ENCODE measurements around the gene LCN2. TPM values are rescaled to one million over a fixed set of nuclear protein-coding genes. Genes with fewer than 3 reads are reported as not detected.

Gene LCN2
- total RNA-seq, 2 experiments from 2014 or later: not detected

DNA sequence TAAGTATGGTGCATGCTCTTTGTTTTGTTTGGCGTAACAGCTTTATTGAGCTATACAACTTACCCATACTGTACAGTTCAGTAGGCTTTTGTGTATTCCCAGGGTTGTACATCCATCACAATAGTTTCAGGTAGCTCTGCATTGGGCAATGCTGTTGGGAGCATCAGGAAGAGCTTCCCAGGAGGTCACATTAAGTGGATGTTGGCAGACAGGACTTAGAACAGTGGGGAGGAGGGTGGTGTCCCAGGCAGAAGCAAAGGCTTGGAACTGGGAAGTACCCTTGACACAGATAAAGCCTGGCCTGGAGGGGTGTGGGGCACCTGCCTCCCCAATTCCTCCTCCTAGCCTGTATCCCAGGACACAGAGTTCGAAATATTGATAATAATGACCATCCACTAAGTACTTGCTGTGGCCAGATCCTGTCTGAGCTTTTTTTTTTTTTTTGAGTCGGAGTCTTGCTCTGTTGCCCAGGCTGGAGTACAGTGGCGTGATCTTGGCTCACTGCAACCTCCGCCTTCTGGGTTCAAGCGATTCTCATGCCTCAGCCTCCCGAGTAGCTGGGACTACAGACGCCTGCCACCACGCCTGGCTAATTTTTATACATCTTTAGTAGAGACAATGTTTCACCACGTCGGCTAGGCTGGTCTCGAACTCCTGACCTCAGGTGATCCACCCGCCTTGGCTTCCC lies 12.1 kb downstream of the LCN2 start:
- H3K27ac Mint-ChIP-seq: peak overlapping the region; percentile 80
- H3K9me3 Mint-ChIP-seq: no peaks in the 10 kb centered on the region
- peaks cover 17% of the 10 kb centered on the region for H3K36me3 Mint-ChIP-seq
- peaks cover 22% of the 10 kb centered on the region for H3K4me1 Mint-ChIP-seq
- no peak for DNase-seq
- H3K4me3 Mint-ChIP-seq: peak overlapping the region; percentile 83
- H3K27me3 Mint-ChIP-seq: no peaks in the 10 kb centered on the region

DNA sequence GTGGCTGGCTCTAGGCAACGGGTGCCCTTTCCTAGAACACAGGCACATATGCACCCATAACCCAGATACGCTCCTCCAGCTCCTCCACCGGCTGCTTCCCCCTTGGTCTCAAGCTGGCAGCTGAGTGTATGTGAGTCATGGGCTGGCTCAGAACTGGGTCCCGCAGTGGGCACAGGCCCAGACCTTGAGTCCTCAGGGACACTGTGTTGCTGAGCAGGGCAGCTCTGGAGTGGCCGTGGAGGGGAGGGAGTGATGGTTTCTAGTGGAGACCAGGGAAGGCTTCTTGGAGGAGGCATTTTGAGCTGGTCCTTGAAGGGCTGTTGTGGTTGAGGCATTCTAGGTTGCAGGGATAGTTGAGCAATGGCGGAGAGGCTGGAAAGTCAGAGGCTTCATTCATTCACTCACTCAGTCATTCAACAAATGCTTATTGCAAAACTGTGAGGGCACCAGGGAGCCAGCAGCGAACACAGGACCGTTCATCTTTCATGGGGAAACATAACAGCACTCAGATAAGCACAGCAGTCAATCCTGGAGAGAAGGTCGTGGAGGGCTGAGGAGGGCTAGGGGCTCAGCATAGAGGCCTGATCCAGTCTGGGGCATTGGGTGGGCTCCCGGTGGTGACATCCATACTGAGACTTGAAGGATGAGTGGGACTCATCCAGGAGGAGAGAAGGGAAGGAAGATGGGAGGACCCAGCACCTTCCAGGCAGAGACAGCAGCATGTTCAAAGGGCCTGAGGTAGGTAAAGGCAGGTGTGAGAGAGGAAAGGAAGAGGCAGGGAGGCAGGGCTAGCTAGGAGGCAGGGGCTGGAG lies 13.2 kb downstream of the LCN2 start:
- no peaks in the 10 kb centered on the region for H3K9me3 Mint-ChIP-seq
- peaks cover 17% of the 10 kb centered on the region for H3K36me3 Mint-ChIP-seq
- H3K4me1 Mint-ChIP-seq: peaks cover 22% of the 10 kb centered on the region
- no peak overlapping the region for H3K27ac Mint-ChIP-seq
- no peak for DNase-seq
- H3K4me3 Mint-ChIP-seq: peak overlapping the region; percentile 9
- no peaks in the 10 kb centered on the region for H3K27me3 Mint-ChIP-seq

DNA sequence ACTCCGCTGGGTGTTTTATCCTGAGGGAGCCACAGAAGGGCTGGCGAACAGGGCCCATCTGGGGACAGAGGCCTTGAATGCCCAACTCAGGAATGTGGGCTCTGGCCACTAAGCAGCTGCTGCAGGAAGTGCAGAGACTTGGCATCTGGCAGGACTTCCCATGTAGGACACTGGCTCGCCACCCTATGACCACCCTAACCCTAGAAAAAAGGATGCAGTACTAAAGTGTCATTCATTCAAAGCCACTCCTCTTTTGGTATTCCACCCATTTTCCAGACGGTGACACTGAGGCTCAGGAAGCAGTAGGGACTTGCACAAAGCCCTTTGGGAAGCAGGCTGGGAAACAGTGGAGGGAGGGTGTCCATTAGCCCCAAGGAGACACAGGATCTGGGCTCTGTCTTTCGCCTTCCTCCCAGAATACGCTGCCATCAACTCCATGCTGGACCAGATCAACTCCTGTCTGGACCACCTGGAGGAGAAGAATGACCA lies 13.8 kb downstream of the LCN2 start:
- Mint-ChIP-seq H3K9me3 (no peaks in the 10 kb centered on the region), H3K36me3 (peaks cover 17% of the 10 kb centered on the region), H3K4me1 (peaks cover 22% of the 10 kb centered on the region), H3K4me3 (no peak overlapping the region), H3K27ac (no peak overlapping the region), H3K27me3 (no peaks in the 10 kb centered on the region)
- DNase-seq: no peak

DNA sequence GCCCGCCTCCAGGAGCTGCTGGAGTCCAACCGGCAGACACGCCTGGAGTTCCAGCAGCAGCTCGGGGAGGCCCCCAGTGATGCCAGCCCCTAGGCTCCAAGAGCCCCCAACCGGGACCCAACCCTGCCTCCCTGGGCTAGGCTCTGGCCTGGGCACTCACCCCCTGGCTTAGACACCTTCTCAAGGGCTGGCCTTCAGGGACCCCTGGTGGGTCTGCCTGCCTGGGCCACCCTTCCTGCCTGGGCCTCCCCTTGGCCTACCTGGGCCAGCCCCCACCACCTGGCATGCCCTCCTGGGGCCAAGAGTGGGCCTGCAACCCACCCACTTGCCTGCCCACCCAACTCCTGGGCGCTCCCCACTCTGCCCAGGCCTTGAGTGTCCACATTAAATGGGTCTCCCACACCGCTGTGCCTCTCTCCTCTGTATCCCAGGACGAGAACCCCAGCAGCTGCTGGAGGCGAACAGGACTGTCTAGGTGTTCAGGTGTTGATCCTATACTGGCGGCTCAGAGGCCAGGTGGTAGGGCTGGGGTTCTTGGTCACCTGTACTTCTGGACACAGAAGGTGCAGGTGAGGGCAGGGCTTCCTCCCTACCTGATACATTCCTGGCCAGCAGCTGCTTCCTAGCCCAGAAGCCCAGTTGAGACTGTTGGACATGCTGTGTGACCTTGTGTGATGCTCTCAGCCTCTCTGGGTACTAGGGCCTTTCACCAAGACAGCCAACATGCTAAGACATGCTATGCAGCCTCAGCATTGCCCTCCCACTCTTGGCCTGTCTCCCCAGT lies 14.5 kb downstream of the LCN2 start:
- DNase-seq: no peak
- H3K9me3 Mint-ChIP-seq: no peaks in the 10 kb centered on the region
- H3K36me3 Mint-ChIP-seq: peaks cover 20% of the 10 kb centered on the region
- no peaks in the 10 kb centered on the region for H3K27me3 Mint-ChIP-seq
- H3K4me3 Mint-ChIP-seq: no peak overlapping the region
- peaks cover 22% of the 10 kb centered on the region for H3K4me1 Mint-ChIP-seq
- no peak overlapping the region for H3K27ac Mint-ChIP-seq

DNA sequence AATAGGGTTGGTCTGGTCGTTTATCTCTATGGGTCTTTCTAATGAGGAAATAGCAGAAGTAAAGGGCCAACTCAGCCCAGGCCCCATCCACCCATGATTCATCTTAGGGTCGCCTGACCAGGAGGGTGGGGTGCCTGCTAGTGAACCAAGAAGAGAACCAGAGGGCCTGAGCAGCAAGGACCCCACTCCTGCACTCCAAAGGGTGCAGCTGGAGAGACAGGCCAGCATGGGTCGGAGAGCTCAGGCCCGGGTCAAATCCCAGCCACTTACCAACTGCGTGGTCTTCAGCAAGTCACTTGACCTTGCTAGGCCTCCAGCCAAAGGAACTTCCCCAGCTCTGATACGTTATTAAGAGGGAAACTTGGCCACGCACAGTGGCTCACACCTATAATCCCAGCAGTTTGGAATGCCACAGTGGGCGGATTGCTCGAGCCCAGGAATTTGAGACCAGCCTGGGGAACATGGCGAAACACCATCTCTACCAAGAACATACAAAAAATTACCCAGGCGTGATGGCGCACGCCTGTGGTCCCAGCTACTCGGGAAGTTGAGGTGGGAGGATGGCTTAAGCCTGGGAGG lies 15.1 kb downstream of the LCN2 start:
- H3K4me3 Mint-ChIP-seq: no peak overlapping the region
- H3K36me3 Mint-ChIP-seq: peaks cover 22% of the 10 kb centered on the region
- peaks cover 19% of the 10 kb centered on the region for H3K4me1 Mint-ChIP-seq
- H3K27me3 Mint-ChIP-seq: no peaks in the 10 kb centered on the region
- DNase-seq: no peak
- H3K27ac Mint-ChIP-seq: no peak overlapping the region
- H3K9me3 Mint-ChIP-seq: no peaks in the 10 kb centered on the region

DNA sequence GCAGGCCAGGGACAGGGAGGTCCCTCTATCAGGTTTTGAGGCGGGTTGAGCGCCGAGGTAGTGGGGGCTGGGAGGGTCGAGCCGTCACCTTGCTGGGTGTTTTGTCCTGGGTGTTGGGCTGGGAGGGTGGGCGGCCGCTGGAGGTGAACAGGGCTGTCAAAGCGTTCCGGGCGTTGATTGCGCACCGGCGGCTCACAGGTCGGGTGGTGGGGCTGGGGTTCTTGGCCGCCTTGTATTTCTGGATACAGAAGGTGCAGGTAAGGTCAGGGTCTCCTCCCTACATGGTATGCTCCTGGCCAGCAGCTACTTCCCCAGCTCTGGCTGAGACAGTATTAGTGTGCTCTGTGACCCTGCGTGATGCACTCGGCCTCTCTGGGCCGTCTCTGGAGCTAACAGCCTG lies 16.9 kb downstream of the LCN2 start:
- Mint-ChIP-seq H3K27ac (no peak overlapping the region), H3K27me3 (no peaks in the 10 kb centered on the region), H3K4me3 (no peak overlapping the region), H3K4me1 (peaks cover 12% of the 10 kb centered on the region), H3K36me3 (peaks cover 26% of the 10 kb centered on the region), H3K9me3 (no peaks in the 10 kb centered on the region)
- no peak for DNase-seq

DNA sequence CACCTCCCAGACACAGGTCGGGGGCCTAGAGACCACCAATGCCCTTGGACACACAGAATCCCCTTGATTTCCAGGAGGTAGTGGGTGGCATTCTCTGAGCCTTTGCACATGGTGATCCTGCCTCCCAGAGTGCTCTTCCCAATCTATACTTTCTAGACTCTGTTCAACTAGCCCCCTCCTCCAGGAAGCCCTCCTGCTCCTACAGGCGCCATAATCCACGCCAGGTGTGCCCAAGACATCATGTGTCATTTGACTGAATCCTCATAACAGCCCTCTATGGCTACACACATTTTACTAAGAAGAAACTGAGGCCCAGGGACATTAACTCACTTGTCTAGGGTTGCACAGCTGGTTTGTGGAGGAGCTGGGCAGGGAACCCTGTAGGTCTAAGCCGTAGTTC lies 18.0 kb downstream of the LCN2 start:
- H3K27ac Mint-ChIP-seq: no peak overlapping the region
- no peak for DNase-seq
- no peak overlapping the region for H3K4me3 Mint-ChIP-seq
- peaks cover 21% of the 10 kb centered on the region for H3K36me3 Mint-ChIP-seq
- no peaks in the 10 kb centered on the region for H3K27me3 Mint-ChIP-seq
- no peaks in the 10 kb centered on the region for H3K9me3 Mint-ChIP-seq
- peaks cover 4% of the 10 kb centered on the region for H3K4me1 Mint-ChIP-seq

DNA sequence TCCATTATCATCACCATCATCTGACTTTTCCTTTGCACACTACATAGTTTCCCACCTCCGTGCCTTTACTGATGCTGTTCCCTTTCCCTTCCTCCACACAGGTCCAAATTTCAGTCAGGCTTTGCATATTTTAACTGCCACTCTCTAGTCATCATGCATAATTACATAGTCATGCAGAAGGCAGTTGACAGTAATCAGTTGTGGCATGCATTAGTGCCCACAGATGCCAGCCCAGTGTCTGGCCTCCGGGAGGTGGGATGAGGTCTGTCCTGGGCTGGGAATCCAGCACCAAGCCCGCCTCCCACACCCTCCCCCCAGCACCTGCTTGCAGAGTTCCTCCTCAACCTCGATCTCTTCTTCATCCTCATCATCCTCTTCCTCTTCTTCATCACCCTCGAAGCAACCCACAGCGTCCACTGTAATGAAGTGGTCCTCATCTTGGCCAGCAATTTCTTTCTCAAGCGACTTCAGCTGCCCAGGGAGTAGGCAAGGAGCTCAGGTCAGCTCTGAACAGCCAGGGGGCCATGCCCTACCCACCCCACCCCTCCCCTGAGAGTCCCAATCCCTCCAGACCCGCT lies 19.6 kb downstream of the LCN2 start:
- Mint-ChIP-seq H3K4me1 (peaks cover 2% of the 10 kb centered on the region), H3K9me3 (no peaks in the 10 kb centered on the region), H3K27me3 (no peaks in the 10 kb centered on the region), H3K36me3 (peaks cover 15% of the 10 kb centered on the region), H3K4me3 (no peak overlapping the region), H3K27ac (no peak overlapping the region)
- DNase-seq: no peak

DNA sequence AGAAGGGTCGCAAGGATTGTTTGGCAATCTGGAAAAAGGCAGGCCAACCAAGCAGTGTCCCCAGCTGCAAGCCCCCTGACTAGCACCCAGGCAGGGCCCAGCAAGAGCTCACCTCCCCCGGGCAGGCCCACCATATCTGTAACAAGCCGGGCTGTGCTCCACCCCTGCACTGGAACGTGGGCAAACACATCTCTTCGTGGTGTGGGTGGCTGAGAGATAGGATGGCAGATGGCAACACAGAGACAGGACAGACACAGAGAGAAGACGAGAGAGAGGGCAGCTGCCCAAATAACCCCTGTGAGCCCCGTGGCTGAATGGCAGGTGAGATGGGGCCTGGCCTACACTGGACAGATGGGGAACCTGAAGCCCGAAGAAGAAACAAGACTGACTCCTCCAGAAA lies 20.2 kb downstream of the LCN2 start:
- Mint-ChIP-seq H3K36me3 (peaks cover 11% of the 10 kb centered on the region), H3K4me3 (no peak overlapping the region), H3K27me3 (no peaks in the 10 kb centered on the region), H3K27ac (no peak overlapping the region), H3K4me1 (peaks cover 2% of the 10 kb centered on the region), H3K9me3 (no peaks in the 10 kb centered on the region)
- no peak for DNase-seq

DNA sequence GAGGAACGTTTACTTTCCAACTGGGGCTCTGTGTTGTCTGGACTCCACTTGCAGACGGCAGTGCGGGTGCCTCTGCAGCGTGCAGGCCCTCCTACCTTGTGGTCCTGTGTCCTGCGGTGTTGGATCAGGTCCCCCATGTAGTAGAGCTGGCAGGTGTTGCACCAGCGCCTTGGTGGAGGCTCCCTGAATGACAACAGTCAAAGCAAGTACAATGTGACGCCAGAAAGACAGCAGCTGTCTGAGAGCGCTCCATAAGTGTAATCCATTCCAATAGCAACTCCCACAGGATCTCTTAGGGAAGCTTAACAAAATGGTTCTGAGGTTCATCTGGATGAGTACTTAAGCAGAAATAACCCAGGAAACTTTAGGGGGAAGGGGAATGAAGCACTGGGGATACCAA lies 20.7 kb downstream of the LCN2 start:
- Mint-ChIP-seq H3K4me3 (no peak overlapping the region), H3K4me1 (peaks cover 2% of the 10 kb centered on the region), H3K27me3 (no peaks in the 10 kb centered on the region), H3K9me3 (no peaks in the 10 kb centered on the region), H3K27ac (no peak overlapping the region), H3K36me3 (peaks cover 9% of the 10 kb centered on the region)
- no peak for DNase-seq

DNA sequence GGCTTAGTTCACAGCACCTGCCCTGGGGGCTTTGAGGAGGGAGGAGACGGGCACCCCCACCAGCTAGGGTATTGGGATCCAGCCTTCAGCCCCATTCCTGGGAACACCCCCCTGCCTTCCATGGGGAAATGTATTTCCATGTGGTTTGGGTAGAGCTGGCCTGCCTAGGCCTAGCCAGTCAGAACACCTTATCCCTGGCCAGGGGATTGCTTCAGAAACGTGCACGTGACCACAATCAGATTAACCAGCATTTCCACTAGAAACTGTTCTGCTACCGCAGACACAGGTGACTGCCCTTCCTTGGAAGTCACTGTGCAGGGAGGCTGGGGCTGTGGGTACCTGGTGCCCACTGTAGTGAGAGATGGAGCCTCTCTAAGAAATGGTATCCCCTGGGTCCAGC lies 24.8 kb downstream of the LCN2 start:
- no peaks in the 10 kb centered on the region for H3K9me3 Mint-ChIP-seq
- no peak overlapping the region for H3K27ac Mint-ChIP-seq
- H3K4me3 Mint-ChIP-seq: no peak overlapping the region
- H3K36me3 Mint-ChIP-seq: peaks cover 8% of the 10 kb centered on the region
- H3K27me3 Mint-ChIP-seq: no peaks in the 10 kb centered on the region
- no peaks in the 10 kb centered on the region for H3K4me1 Mint-ChIP-seq
- DNase-seq: no peak

DNA sequence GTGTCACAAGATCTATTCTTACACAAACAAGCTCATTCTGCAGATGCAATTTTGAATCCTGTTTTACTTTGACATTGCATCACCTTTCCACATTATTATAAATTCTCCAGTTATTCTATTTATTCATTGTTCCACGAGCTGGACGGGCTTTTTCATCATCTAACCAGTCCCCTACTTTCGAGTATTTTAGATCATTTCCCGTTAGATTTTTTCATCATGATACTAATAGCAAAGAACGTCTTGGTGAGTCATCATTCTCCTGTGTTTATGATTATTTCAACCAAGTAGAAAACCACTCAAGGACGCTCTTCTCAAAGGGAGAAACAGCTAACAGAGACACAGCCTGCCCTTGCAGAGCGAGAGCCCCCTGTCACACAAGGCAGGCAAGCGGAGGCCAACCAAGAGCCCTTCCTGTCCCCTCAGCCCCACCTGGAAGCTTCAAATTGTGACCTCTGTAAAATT lies 25.9 kb downstream of the LCN2 start:
- Mint-ChIP-seq H3K27ac (no peak overlapping the region), H3K9me3 (no peaks in the 10 kb centered on the region), H3K4me3 (no peak overlapping the region), H3K36me3 (peaks cover 15% of the 10 kb centered on the region), H3K27me3 (no peaks in the 10 kb centered on the region), H3K4me1 (no peaks in the 10 kb centered on the region)
- no peak for DNase-seq

DNA sequence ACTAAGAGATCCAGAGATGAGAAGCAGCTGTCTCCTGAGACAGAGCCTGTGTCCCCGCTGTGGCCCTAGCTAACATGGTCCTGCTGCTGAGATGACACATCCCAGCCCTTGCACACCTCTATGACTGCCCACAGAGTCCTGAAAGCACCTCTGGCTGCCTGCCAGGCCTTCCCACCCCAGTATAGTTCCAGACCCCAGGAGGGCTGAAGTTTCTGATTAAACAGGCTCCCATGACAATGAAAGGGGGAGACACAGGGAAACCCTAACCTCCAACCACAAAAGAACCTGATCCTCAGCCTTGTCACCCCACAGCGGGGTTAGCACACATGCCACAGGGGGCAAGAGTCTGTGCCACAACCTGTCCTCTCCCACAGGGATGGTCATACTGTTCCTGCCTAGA lies 26.5 kb downstream of the LCN2 start:
- Mint-ChIP-seq H3K27ac (no peak overlapping the region), H3K27me3 (no peaks in the 10 kb centered on the region), H3K4me3 (no peak overlapping the region), H3K36me3 (peaks cover 18% of the 10 kb centered on the region), H3K9me3 (no peaks in the 10 kb centered on the region), H3K4me1 (no peaks in the 10 kb centered on the region)
- no peak for DNase-seq

DNA sequence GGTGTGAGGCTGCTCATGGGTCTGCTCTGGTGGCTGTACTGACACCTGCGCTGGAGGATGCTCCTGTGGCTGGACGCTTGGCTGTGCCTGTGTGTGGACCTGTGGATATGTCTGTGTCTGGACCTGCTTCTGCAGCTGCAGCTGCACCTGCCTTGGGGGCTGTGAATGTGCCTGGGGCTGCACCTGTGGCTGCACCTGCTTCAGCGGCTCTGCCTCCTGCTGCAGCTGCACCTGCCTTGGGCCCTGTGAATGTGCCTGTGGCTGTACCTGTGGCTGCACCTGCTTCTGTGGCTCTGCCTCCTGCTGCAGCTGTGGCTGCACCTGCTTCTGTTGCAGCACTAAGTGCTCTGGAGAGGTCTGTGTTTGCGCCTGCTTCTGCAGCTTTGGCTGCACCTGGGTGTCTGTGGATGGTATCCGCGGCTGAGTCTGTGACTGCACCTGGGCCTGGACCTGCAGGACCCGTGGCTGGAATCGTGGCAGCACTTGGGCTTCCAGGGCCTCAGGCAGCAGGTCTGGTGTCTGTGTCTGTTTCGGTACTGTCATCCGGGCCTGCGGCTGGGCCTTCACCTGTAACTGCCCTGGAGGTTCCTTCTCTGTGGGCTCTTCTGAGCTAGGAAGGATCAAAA lies 29.7 kb downstream of the LCN2 start:
- no peak for DNase-seq
- Mint-ChIP-seq H3K27me3 (no peaks in the 10 kb centered on the region), H3K4me3 (no peak overlapping the region), H3K27ac (no peak overlapping the region), H3K4me1 (peaks cover 3% of the 10 kb centered on the region), H3K9me3 (no peaks in the 10 kb centered on the region), H3K36me3 (peaks cover 24% of the 10 kb centered on the region)

All from activated naive CD8-positive, alpha-beta T cell treated with anti-CD3 and anti-CD28 coated beads for 36 hours (primary cell).